HG03521 (cell line): Measurements from ENCODE around the gene VAV2.
"Not testable (repeated sequence)": the region's sequence is repeated elsewhere in the genome, so short reads cannot be mapped to it uniquely, and the experiment has no call there.

Experiments used
- ATAC-seq: cut with Tn5 transposase; IDR thresholded peaks from one replicate; pipeline ENCODE4 v1.9.1; 2021; ENCODE audit warnings: mild to moderate bottlenecking, moderate library complexity; ENCODE audit not compliant: unreplicated experiment

Gene VAV2

DNA sequence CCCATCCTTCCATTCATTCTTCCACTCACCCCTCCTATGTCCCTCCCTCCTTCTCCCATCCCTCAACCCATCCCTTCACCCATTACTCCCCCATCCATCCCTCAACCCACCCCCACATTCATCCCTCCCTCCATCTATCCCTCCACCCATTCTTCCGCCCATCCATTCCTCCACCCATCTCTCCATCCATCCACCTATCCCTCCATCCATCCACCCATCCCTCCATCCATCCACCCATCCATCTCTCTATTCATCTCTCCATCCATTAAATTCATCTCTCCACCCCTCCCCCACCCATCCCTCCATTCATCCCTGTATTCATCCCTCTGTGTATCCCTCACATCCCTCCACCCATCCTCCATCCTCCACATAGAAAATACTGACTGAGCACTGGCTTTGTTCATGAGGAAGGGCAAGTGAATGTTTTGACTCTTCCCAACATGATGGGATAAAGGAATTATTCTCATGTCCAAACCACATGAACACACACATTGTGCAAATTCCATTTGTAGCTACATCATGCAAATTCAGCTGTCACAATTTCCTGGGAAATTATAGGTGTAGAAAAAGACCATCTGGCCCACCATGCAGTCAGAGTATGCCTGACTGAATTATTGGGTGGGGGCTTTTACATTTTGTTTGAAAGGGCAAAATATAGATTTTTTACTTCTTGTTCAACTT is 6.9 kb upstream of the VAV2 start:
- no peak for ATAC-seq

GRCh38 chr9:133997584-133997983 is 5.5 kb upstream of the VAV2 start:
- no peak for ATAC-seq

DNA sequence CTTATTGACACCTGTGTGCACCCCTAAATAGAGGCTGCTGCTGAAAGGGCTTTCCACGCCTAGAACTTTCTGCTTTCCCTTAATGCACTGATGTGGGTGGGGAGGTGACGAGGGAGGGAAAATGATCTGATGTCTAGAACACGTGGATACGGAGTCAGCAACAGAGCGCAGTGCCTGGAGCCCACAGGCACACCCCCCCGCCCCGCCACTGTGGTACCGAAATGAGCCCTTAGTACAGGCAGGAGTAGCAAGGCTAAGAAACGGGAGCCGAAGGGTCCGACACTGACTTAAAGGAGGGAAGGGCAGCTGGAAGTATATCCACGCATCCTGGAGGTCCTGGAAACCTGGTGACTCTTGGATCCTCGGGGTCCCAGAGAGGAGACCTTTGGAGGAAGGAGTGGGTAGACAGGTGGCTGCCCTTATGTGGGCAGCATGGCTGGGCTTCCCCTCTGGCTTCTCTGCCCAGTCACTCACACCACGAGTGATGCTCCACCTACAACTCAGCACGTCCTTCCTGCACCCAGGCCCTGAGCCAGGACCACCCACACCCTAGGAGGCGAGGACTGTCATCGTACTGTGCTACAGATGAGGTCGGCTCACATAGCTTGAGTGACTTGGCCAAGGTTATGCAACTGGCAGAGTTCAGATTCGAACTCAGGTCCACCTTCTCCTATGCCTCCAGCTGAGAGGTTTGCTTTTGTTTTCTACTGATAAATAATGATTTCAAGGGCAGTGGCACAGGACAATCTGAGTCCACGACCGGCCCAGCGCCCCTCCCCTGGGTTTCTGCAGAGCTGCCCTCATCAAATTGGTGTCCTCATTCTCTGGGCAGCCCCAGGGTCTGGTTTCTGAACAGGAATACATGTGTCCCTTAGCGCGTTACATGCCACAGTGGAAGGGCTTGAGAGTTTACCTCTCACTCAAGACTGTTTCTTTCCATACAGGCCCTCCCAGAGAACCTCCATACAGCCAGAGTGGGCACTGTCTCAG is 4.7 kb upstream of the VAV2 start:
- no peak for ATAC-seq

GRCh38 chr9:133995012-133995896 is 3.1 kb upstream of the VAV2 start:
- no peak for ATAC-seq

DNA sequence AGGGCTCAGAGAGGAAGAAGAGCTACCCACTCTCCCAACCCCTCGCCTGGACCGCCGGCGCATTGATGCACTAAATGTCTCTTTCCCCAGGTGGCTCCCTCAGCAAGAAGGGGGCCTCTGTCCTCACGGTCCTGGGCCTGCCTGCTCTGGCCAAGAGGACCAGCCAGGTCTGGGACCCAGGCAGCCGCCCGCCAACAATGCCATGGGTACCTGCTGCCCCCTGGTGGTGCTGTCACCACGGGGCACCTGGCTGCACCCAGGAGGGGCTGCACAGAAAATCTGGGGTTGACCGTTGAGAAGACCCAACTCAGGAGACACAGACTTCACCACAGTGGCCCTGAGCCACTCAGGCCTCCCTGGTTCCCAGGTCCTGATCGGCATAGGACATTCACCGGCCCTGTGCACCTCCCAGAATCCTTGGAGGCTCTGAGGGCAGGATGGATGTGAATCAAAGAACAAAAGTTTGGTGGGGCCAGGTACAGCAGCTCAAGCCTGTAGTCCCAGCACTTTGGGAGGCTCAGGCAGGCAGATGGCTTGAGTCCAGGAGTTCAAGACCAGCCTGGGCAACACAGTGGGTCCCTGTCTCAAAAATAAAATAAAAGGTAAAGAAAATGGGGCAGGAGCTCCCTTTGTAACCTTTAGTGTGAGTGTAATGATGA is 2.4 kb upstream of the VAV2 start:
- no peak for ATAC-seq

GRCh38 chr9:133993635-133994253 is 1.6 kb upstream of the VAV2 start:
- no peak for ATAC-seq

GRCh38 chr9:133992780-133993634 is 883 bp upstream of the VAV2 start:
- peak; percentile 49 for ATAC-seq

- peak; percentile 15 for ATAC-seq
These were observed 756 bp downstream of the VAV2 start for GRCh38 chr9:133991214-133991921.

DNA sequence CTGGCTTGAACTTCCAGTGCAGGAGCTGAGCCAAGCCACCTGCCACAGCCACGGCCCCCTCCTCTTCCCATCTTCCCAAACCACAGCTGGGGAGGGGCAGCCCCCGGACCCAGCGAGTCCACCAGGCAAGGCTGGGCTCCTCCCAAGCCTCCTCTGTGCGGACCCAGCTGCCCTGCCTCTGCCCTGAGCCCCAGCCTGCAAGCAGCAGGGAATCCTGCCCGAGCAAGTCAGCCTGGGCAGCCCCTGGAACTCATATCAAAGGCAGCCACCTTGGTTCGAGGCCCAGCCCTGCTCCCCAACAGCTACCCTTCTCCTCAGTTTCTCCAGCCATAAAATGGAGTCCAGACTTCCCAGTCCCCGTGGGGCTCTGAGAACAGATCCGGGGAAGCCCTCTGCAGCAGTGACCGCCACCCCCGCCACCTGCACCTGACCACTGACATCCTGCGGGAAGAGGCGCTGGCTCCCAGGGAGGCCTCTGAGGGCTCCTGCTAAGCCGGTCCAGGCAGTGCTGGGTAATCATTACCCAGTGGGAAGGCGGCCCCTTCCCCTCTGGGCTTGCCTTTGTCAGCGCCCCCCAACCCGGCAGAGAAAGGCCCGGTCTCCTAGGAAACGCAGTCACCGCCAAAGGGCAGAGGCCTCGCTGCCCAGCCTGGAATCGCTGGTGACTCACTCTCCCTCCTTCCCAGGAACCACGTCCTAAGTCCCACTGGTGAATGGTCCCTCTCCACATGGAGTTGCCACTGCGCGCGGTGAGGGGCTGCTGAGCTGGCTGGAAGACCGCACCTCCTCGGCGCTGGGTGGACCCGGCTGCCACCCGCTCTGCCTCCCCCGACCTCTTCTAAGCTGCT is 1.5 kb downstream of the VAV2 start:
- no peak for ATAC-seq

DNA sequence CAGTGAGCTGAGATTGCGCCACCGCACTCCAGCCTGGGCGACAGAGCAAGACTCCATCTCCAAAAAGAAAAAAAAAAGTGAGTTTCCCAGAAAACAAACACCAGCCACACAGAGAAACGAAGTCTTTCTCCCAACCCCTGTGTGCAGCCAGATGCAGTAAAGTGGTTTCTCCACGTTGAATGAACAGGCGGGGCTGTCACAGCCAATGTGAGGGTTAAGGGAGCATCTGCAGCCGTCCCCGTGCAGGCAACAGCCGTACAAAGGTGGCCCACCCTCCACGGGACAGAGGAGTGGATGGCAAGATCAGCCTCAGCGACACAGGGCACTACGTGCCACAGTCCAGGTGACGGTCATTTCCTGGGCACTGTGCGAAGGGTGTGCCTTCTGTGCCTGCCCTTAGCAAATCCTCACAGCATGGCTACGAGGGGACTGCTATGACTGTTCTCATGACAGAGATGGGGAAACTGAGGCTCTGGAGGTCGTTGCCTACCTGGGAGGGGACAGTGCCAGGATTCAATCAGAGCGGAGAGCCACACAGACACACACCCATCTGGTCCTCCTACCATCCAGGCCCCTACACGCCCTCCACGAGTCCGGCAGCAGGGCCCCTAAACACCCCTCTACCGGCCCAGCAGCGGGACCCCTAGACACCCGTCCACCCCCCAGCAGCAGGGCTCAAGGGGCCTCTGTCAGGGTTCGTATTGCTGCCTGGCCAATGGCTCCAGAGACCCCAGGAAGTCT is 2.3 kb downstream of the VAV2 start:
- no peak for ATAC-seq

DNA sequence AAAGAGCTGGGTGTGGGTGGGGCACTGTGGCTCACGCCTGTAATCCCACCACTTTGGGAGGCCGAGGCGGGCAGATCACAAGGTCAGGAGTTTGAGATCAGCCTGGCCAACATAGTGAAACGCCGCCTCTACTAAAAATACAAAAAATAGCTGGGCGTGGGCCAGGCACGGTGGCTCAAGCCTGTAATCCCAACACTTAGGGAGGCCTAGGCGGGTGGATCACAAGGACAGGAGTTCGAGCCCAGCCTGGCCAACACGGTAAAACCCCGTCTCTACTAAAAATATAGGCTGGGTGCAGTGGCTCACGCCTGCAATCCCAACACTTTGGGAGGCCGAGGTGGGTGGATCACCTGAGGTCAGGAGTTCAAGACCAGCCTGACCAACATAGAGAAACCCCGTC is 3.4 kb downstream of the VAV2 start:
- not testable (repeated sequence) for ATAC-seq

DNA sequence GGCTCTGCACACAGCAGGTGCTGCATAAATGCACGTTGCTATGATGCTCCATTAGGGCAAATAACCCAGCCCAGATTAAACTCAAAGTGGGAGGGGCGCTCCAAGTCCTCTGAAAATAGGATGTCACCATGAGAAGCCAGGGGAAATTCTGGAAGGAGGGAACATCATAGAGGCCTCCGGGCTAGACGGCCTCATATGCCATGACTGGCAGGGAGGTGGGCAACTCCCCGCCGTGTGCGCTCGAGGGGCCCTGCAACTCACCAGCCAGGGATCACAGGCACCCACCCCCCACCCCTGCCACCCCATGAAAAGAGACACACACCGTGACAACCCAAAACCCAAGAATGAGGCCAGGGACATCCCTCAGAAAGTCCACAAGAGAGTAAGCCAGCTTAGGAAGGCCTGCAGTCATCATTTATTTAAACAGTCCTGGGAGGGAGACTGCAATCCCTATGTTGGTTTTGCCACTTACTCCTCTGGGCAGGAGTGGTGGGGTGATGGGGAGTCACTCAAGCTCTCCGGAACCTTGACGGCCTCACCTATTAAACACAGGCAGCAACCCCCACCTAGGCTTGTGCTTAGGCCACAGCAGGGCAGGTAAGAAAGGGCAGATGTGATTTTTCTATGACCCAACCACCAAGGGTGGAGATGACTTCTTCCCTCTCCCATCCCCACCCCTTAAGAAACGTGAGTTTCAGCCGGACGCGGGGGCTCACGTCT is 4.0 kb downstream of the VAV2 start:
- ATAC-seq: no peak

- ATAC-seq: no peak
These were observed 4.7 kb downstream of the VAV2 start for GRCh38 chr9:133987446-133987788.

DNA sequence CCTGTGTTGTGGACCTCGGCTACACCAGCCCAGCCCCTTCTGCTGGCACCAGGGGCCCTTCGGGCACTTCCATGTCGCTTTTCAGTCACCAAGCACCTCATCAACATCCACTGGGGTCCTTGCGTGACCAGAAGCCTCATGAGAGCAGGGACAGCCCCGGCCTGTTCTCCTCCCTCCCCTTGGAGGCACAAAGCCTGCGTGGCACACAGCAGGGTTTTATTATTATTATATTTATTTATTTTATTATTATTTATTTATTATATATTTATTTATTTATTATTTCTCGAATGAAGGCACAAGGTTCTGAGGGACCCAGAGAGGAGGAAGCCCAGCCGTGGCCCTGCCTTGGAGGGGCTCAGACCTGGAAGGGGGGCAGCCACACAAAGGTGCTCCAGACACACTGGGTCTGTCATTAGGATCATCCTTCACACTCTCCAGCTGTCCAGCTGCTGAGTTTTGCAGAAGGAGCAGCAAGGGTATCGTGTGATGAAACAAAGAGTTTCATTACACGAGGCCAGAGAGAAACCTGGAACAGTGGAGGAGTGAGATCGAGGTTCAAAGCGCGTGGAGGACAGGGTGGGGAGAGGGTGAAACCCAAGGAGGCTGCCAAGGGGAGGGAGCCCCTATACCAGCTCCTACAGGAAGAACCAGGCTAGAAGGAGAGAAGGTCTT is 5.2 kb downstream of the VAV2 start:
- no peak for ATAC-seq

DNA sequence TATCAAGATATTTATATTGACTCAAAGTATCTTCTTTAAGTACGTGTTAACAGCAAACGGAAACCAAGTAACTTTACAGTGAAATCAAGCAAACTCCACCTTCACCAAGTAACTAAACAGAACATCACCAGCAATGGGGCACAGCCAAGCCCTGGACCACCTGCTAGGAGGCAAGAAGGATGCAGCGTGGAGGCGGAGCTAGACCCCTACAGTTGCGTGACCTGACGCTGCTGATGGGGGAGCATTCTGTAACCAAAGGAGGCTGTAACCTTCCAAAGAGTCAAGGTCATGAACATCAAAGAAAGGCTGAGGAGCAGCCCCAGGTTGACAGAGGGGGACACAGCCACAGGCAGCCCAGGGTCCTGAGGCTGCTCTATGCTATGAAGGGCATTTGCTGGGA is 6.1 kb downstream of the VAV2 start:
- ATAC-seq: no peak
